HepG2 (cell line): ENCODE data around the gene UBE2J1. TPM values are rescaled to one million over a fixed set of nuclear protein-coding genes. Genes with fewer than 3 reads are reported as not detected.

Experiments
- ATAC-seq: fragments of 200-7000 bp; cut with Tn5 transposase; 3 replicates; pipeline ENCODE4 v1.9.1; 2020; ENCODE audit warnings: mild to moderate bottlenecking, moderate library complexity
- BruUV-seq: library from RNA; stranded (reverse); fragments of 400-500 nt; replicated peaks from 2 replicates; lab custom pipeline; 2021; lab: Mats Ljungman, UMichigan
- CTCF ChIA-PET: fragments of 300-600 bp; formaldehyde crosslinking; extraction: SDS; loops from one replicate; lab custom pipeline; 2021; ENCODE audit warnings: low total read pairs, inconsistent platforms, low intra/inter-chr PET ratio; lab: Yijun Ruan, JAX
- POLR2A ChIA-PET: fragments of 350-600 bp; sonication (Branson Sonifier 250); formaldehyde crosslinking; loops from one replicate; lab custom pipeline; 2020; ENCODE audit warnings: antibody characterized with exemption, inconsistent platforms; lab: Yijun Ruan, JAX
- DNase-seq: peaks from one replicate; pipeline ENCODE4 v3.0.0-alpha.2; 2015; ENCODE audit warnings: low spot score
- FAIRE-seq: peaks from 3 replicates; lab custom pipeline; 2011; peaks lifted over from hg19 to GRCh38; lab: Jason Lieb, UNC
- H2AFZ ChIP-seq: one replicate; pipeline ENCODE4 v1.6.1; 2011; ENCODE audit warnings: low read length, inconsistent platforms
- H3K27ac ChIP-seq: fragments of 300-600 bp; 3 replicates; pipeline ENCODE4 v1.8.0; 2011; ENCODE audit warnings: mixed run types, mild to moderate bottlenecking, mixed read lengths, low read length, inconsistent platforms; ENCODE audit not compliant: insufficient read depth; ENCODE audit errors: extremely low read length
- H3K27me3 ChIP-seq, 2 experiments: fragments of 200-600 bp in 1 of 2; 2 replicates in 1 of 2; 3 replicates in 1 of 2; pipeline versions ENCODE4 v1.6.0 to v1.8.0; 2011; ENCODE audit warnings: low read length in 2 of 2, mild to moderate bottlenecking in 2 of 2, moderate library complexity in 2 of 2, inconsistent platforms in 1 of 2; ENCODE audit not compliant: insufficient read depth in 2 of 2, control insufficient read depth in 1 of 2
- H3K36me3 ChIP-seq, 2 experiments: fragments of 200-600 bp in 1 of 2; replicated peaks in 1 of 2; 2 replicates in 1 of 2; 3 replicates in 1 of 2; pipeline versions ENCODE4 v1.5.1 to v1.8.0; 2011; ENCODE audit warnings: low read length in 2 of 2, inconsistent platforms in 1 of 2; ENCODE audit not compliant: insufficient read depth in 2 of 2, control insufficient read depth in 1 of 2
- H3K4me1 ChIP-seq: 2 replicates; pipeline ENCODE4 v1.5.1; 2012; ENCODE audit warnings: low read length, inconsistent platforms; ENCODE audit not compliant: insufficient read depth
- H3K4me2 ChIP-seq: 2 replicates; pipeline ENCODE4 v1.6.0; 2011; ENCODE audit warnings: low read depth, low read length, inconsistent platforms
- H3K4me3 ChIP-seq, 3 experiments: fragments of 200-600 bp in 1 of 3; sonication (generic), shearing (Covaris generic) in 1 of 3; replicated peaks in 1 of 3; 2 replicates each; pipeline ENCODE4 v1.5.1; 2011 to 2016; ENCODE audit warnings: low read length in 3 of 3, inconsistent platforms in 2 of 3, low read depth in 2 of 3, mild to moderate bottlenecking in 2 of 3, control low read depth in 1 of 3, mixed read lengths in 1 of 3; ENCODE audit not compliant: insufficient read depth in 1 of 3
- H3K79me2 ChIP-seq: one replicate; pipeline ENCODE4 v1.6.1; 2011; ENCODE audit warnings: low read length, inconsistent platforms; ENCODE audit not compliant: insufficient read depth
- H3K9ac ChIP-seq: 2 replicates; pipeline ENCODE4 v1.6.0; 2011; ENCODE audit warnings: mild to moderate bottlenecking, low read depth, low read length, inconsistent platforms; ENCODE audit not compliant: insufficient read depth
- H3K9me3 ChIP-seq: 2 replicates; pipeline ENCODE4 v1.5.1; 2012; ENCODE audit warnings: mild to moderate bottlenecking, low read length
- H4K20me1 ChIP-seq: 2 replicates; pipeline ENCODE4 v1.6.0; 2011; ENCODE audit warnings: inconsistent platforms, mild to moderate bottlenecking, low read length, moderate library complexity; ENCODE audit not compliant: insufficient read depth
- DMAP1 ChIP-seq: IDR thresholded peaks from 2 replicates; pipeline ENCODE4 v1.6.1; 2016
- MIER2 ChIP-seq: IDR thresholded peaks from 2 replicates; pipeline ENCODE4 v1.6.1; 2016; ENCODE audit warnings: missing biosample characterization, missing genetic modification reagents
- NFATC3 ChIP-seq: sonication (generic); formaldehyde crosslinking; IDR thresholded peaks from 2 replicates; pipeline ENCODE4 v1.5.1; 2020; ENCODE audit warnings: mild to moderate bottlenecking, missing genetic modification reagents
- REPIN1 ChIP-seq: sonication (generic); formaldehyde crosslinking; IDR thresholded peaks from 2 replicates; pipeline ENCODE4 v1.8.0; 2022; ENCODE audit warnings: missing genetic modification reagents, low read depth, mild to moderate bottlenecking, borderline replicate concordance
- REST ChIP-seq, 2 experiments: IDR thresholded peaks; 2 replicates each; pipeline ENCODE4 v1.6.1; 2011 to 2012; ENCODE audit warnings: low read length in 2 of 2, borderline replicate concordance in 1 of 2, low read depth in 1 of 2, mild to moderate bottlenecking in 1 of 2, moderate library complexity in 1 of 2
- ZBTB33 ChIP-seq: sonication (generic); formaldehyde crosslinking; IDR thresholded peaks from 2 replicates; pipeline ENCODE4 v1.4.0; 2020; ENCODE audit warnings: missing genetic modification reagents
- ZNF317 ChIP-seq: sonication (generic); formaldehyde crosslinking; IDR thresholded peaks from 2 replicates; pipeline ENCODE4 v1.5.0; 2020; ENCODE audit warnings: mild to moderate bottlenecking, missing genetic modification reagents
- WGBS: methylation state at CpG from one replicate; pipeline ENCODE4 v1.1.6; 2017; ENCODE audit warnings: low lambda C conversion rate; 5-methylcytosine and 5-hydroxymethylcytosine counted together
- in situ Hi-C: cut with HindIII; loops from 2 replicates; pipeline ENCODE4 v1.10.0; 2017; ENCODE audit warnings: low pct_unique_long_range_greater_than_20kb; ENCODE audit not compliant: extremely low pct_ligation_motif_present
- intact Hi-C: fragments of 100-400 bp; cut with micrococcal nuclease; formaldehyde crosslinking; loops from one replicate; pipeline ENCODE4 v1.10.0; 2022; ENCODE audit not compliant: unreplicated experiment
- polyA plus RNA-seq, 8 experiments: library from polyadenylated mRNA; depleted of rRNA in 3 of 8; stranded (reverse) in 7 of 8; unstranded in 1 of 8; fragments of >200 nt; fragmentation: Illumina TruSeq in 4 of 8; extraction: Trizol in 4 of 8; gene quantifications; 2 replicates each; pipeline versions ENCODE4 v1.2.1 to v1.2.3, GENCODE V29; 2011 to 2016; ENCODE audit warnings: low read depth in 4 of 8, missing spikeins in 1 of 8, mixed read lengths in 1 of 8; ENCODE audit not compliant: insufficient read depth in 1 of 8
- total RNA-seq, 5 experiments: library from RNA; depleted of rRNA; stranded (reverse); fragments of >200 nt; fragmentation: Illumina TruSeq; extraction: Trizol; gene quantifications; 2 replicates each; pipeline ENCODE4 v1.2.3, GENCODE V29; 2016; ENCODE audit warnings: low read depth in 1 of 5
- TF ChIP-seq, protein P1 (sequence below): sonication (generic); formaldehyde crosslinking; IDR thresholded peaks from 2 replicates; pipeline ENCODE4 v1.5.0; 2020; ENCODE audit warnings: mild to moderate bottlenecking, missing genetic modification reagents, moderate library complexity

Gene UBE2J1
- total and polyA plus RNA-seq, 2 of the 13 experiments (the other 11 are each of a cell fraction or from before 2014, with no cell fraction given): 19.3 to 24.6 TPM

GRCh38 chr6:89281779-89282246 is 70.7 kb downstream of the UBE2J1 start:
- no peak for TF ChIP-seq NFATC3 (CRISPR knock-in tag)
- TF ChIP-seq MIER2 (CRISPR knock-in tag): 0 out of 2 replicates have a peak, but pooled peaks have one; percentile 62
- TF ChIP-seq ZNF317 (CRISPR knock-in tag): peak; percentile 93
- TF ChIP-seq DMAP1 (CRISPR knock-in tag): no peak
- TF ChIP-seq ZBTB33 (CRISPR knock-in tag): no peak
- 0 out of 2 replicates have a peak, but pooled peaks have one; percentile 39 for TF ChIP-seq REPIN1 (CRISPR knock-in tag)
- peak in 1 of 2 experiments; percentile 74; a peak in 3 of 4 replicates for TF ChIP-seq REST (IDR thresholded peaks at IDR 0.05; ENCODE audit: borderline replicate concordance in 1 of 2, low read depth in 1 of 2, low read length in 2 of 2)
- TF ChIP-seq, protein P1, sequence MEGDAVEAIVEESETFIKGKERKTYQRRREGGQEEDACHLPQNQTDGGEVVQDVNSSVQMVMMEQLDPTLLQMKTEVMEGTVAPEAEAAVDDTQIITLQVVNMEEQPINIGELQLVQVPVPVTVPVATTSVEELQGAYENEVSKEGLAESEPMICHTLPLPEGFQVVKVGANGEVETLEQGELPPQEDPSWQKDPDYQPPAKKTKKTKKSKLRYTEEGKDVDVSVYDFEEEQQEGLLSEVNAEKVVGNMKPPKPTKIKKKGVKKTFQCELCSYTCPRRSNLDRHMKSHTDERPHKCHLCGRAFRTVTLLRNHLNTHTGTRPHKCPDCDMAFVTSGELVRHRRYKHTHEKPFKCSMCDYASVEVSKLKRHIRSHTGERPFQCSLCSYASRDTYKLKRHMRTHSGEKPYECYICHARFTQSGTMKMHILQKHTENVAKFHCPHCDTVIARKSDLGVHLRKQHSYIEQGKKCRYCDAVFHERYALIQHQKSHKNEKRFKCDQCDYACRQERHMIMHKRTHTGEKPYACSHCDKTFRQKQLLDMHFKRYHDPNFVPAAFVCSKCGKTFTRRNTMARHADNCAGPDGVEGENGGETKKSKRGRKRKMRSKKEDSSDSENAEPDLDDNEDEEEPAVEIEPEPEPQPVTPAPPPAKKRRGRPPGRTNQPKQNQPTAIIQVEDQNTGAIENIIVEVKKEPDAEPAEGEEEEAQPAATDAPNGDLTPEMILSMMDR (CRISPR knock-in tag): peak; percentile 62
- FAIRE-seq (peak; percentile 36), DNase-seq (peak; percentile 44), ATAC-seq (peak; percentile 95)
- no peak overlapping the region for H3K4me2 ChIP-seq
- peaks cover 2 to 26% of the 10 kb centered on the region in 2 experiments; a peak in 3 of 5 replicates for H3K27me3 ChIP-seq
- ChIA-PET POLR2A (no interaction called here), CTCF (no interaction called here)
- no peak overlapping the region for H3K4me3 ChIP-seq
- intact Hi-C loops: no loop called here
- no peaks in the 10 kb centered on the region for H3K4me1 ChIP-seq
- H4K20me1 ChIP-seq: no peaks in the 10 kb centered on the region
- no peaks in the 10 kb centered on the region for H3K9me3 ChIP-seq
- no peak overlapping the region for H3K27ac ChIP-seq
- in situ Hi-C loops: no loop called here
- BruUV-seq: no TSS peak
- 67% methylated on average over 6 of the region's 10 CpGs for WGBS
- H3K36me3 ChIP-seq: no peaks in the 10 kb centered on the region
- no peak overlapping the region for H3K9ac ChIP-seq
- no peaks in the 10 kb centered on the region for H3K79me2 ChIP-seq
- no peak overlapping the region for H2AFZ ChIP-seq
